Kidney (tissue), 14 donors: ENCODE measurements around the gene FRYL. TPM values are rescaled to one million over a fixed set of nuclear protein-coding genes. Genes with fewer than 3 reads are reported as not detected.

Experiments
- DNase-seq, 5 donors: peaks; one replicate each; pipeline ENCODE4 v3.0.0-alpha.2; 2013 to 2020
- FAIRE-seq: peaks from 2 replicates; lab custom pipeline; 2012; peaks lifted over from hg19 to GRCh38; lab: Jason Lieb, UNC
- H3K27ac ChIP-seq, 2 donors: one replicate each; pipeline ENCODE4 v1.7.0; 2013; ENCODE audit warnings: low read depth in 2 of 2, low read length in 2 of 2, inconsistent platforms in 1 of 2
- H3K27me3 ChIP-seq: one replicate; pipeline ENCODE4 v1.7.1; 2013; ENCODE audit warnings: low read length, inconsistent platforms; ENCODE audit not compliant: control insufficient read depth, insufficient read depth
- H3K36me3 ChIP-seq, 3 donors: one replicate each; pipeline versions ENCODE4 v1.7.0 to v1.7.1; 2013; ENCODE audit warnings: low read length in 3 of 3, control low read depth in 1 of 3, inconsistent platforms in 1 of 3; ENCODE audit not compliant: insufficient read depth in 3 of 3, control insufficient read depth in 2 of 3
- H3K4me1 ChIP-seq, 3 donors: one replicate each; pipeline versions ENCODE4 v1.7.0 to v1.7.1; 2013; ENCODE audit warnings: low read length in 3 of 3, inconsistent platforms in 1 of 3, low read depth in 1 of 3; ENCODE audit not compliant: control insufficient read depth in 2 of 3, insufficient read depth in 2 of 3
- H3K4me3 ChIP-seq, 3 donors: one replicate each; pipeline versions ENCODE4 v1.7.0 to v1.8.1; 2013; ENCODE audit warnings: low read length in 3 of 3, control low read depth in 1 of 3, inconsistent platforms in 1 of 3
- H3K9ac ChIP-seq, 3 donors: one replicate each; pipeline versions ENCODE4 v1.7.0 to v1.7.1; 2013; ENCODE audit warnings: low read length in 3 of 3, control low read depth in 1 of 3, inconsistent platforms in 1 of 3
- H3K9me3 ChIP-seq, 3 donors: one replicate each; pipeline versions ENCODE4 v1.7.0 to v1.7.1; 2013; ENCODE audit warnings: low read length in 3 of 3, control low read depth in 1 of 3, inconsistent platforms in 1 of 3; ENCODE audit not compliant: control insufficient read depth in 2 of 3, insufficient read depth in 1 of 3
- CTCF ChIP-seq: IDR thresholded peaks from 3 replicates; pipeline ENCODE4 v1.5.1; 2012; ENCODE audit warnings: mild to moderate bottlenecking, moderate library complexity, borderline replicate concordance; ENCODE audit not compliant: insufficient read depth; ENCODE audit errors: extremely low read depth
- intact Hi-C: fragments of 100-400 bp; cut with DNase I; formaldehyde crosslinking; loops from one replicate; pipeline ENCODE4 v1.11.1; 2022
- polyA plus RNA-seq: library from polyadenylated mRNA; stranded (reverse); fragments of 350-450 nt; fragmentation: Illumina TruSeq; extraction: RNeasy Lipid Tissue Mini Kit (QIAGEN cat#74804); gene quantifications from one replicate; pipeline ENCODE4 v1.2.3, GENCODE V29; 2014; ENCODE audit warnings: low read depth, low replicate concordance; ENCODE audit not compliant: insufficient read depth
- total RNA-seq: library from RNA; stranded (reverse); fragmentation: NEBNext Ultra II Directional; extraction: Animal tissue kit (Norgen Biotek cat#: 25700); gene quantifications from one replicate; pipeline ENCODE4 v1.2.1, GENCODE V29; 2021
- donor health status: control.
- donor health status: control.
- donor health status: control.
- donor health status: control.
- donor health status: control.
- donor health status: DM: yes; HTN: yes; CAD: no.
- donor health status: Normal renal cell carcinoma (clear cell type).

Gene FRYL
- total and polyA plus RNA-seq, 2 donors from 2014 or later: 11.6 to 78.9 TPM

- no peak for DNase-seq
- FAIRE-seq: no peak
- no peaks in the 10 kb centered on the region for H3K36me3 ChIP-seq
- H3K4me1 ChIP-seq: peaks cover 0 to 2% (median 0%) of the 10 kb centered on the region in 3 donors
- no peak overlapping the region for H3K4me3 ChIP-seq
- H3K9ac ChIP-seq: no peak overlapping the region
- intact Hi-C loops: no loop called here
- no peak for TF ChIP-seq CTCF
- no peaks in the 10 kb centered on the region for H3K9me3 ChIP-seq
- H3K27me3 ChIP-seq: peaks cover 9% of the 10 kb centered on the region
- no peak overlapping the region for H3K27ac ChIP-seq
Measured at GRCh38 chr4:48478273-48478672, 301.8 kb downstream of the FRYL start.

- no peak for TF ChIP-seq CTCF
- H3K27me3 ChIP-seq: no peaks in the 10 kb centered on the region
- H3K9ac ChIP-seq: no peak overlapping the region
- DNase-seq: no peak
- H3K27ac ChIP-seq: no peak overlapping the region
- intact Hi-C loops: no loop called here
- no peaks in the 10 kb centered on the region for H3K9me3 ChIP-seq
- no peaks in the 10 kb centered on the region for H3K4me1 ChIP-seq
- no peak for FAIRE-seq
- no peak overlapping the region for H3K4me3 ChIP-seq
- H3K36me3 ChIP-seq: no peaks in the 10 kb centered on the region
Measured at GRCh38 chr4:48475770-48476169, 304.3 kb downstream of the FRYL start.

GRCh38 chr4:48472794-48473193 is 307.3 kb downstream of the FRYL start:
- Histone ChIP-seq H3K9ac (no peak overlapping the region), H3K27ac (no peak overlapping the region), H3K36me3 (no peaks in the 10 kb centered on the region), H3K4me3 (no peak overlapping the region), H3K9me3 (no peaks in the 10 kb centered on the region), H3K27me3 (no peaks in the 10 kb centered on the region), H3K4me1 (no peaks in the 10 kb centered on the region)
- DNase-seq: no peak
- intact Hi-C loops: no loop called here
- FAIRE-seq: no peak
- no peak for TF ChIP-seq CTCF

GRCh38 chr4:48470570-48470969 is 309.5 kb downstream of the FRYL start:
- no peak for TF ChIP-seq CTCF
- Histone ChIP-seq H3K4me3 (no peak overlapping the region), H3K27ac (no peak overlapping the region), H3K36me3 (no peaks in the 10 kb centered on the region), H3K27me3 (no peaks in the 10 kb centered on the region), H3K9ac (no peak overlapping the region), H3K4me1 (no peaks in the 10 kb centered on the region), H3K9me3 (no peaks in the 10 kb centered on the region)
- intact Hi-C loops: no loop called here
- DNase-seq: no peak
- FAIRE-seq: no peak
